GM19035 (cell line): ENCODE data around the gene STIMATE.

ENCODE experiments used
- ATAC-seq: cut with Tn5 transposase; IDR thresholded peaks from one replicate; pipeline ENCODE4 v1.9.1; 2021; ENCODE audit not compliant: unreplicated experiment

The STIMATE gene

GRCh38 chr3:52871761-52872160 is 25.6 kb downstream of the STIMATE start:
- no peak for ATAC-seq

GRCh38 chr3:52870471-52870870 is 26.9 kb downstream of the STIMATE start:
- no peak for ATAC-seq

GRCh38 chr3:52866427-52866826 is 30.9 kb downstream of the STIMATE start:
- ATAC-seq, result no peak

GRCh38 chr3:52865994-52866393 is 31.4 kb downstream of the STIMATE start:
- ATAC-seq, result no peak

GRCh38 chr3:52860424-52860768 is 37.0 kb downstream of the STIMATE start:
- no peak for ATAC-seq

GRCh38 chr3:52859686-52860423 is 37.5 kb downstream of the STIMATE start:
- no peak for ATAC-seq

GRCh38 chr3:52857864-52858263 is 39.5 kb downstream of the STIMATE start:
- no peak for ATAC-seq

- ATAC-seq, result no peak
These were observed 40.2 kb downstream of the STIMATE start for GRCh38 chr3:52857133-52857532.

- no peak for ATAC-seq
These were observed 40.7 kb downstream of the STIMATE start for GRCh38 chr3:52856666-52857065.

GRCh38 chr3:52854013-52854412 is 43.3 kb downstream of the STIMATE start:
- ATAC-seq, result no peak

- no peak for ATAC-seq
These were observed 44.9 kb downstream of the STIMATE start for GRCh38 chr3:52852419-52852818.

- ATAC-seq, result no peak
These were observed 46.0 kb downstream of the STIMATE start for GRCh38 chr3:52851348-52851747.

GRCh38 chr3:52849656-52850055 is 47.7 kb downstream of the STIMATE start:
- no peak for ATAC-seq

GRCh38 chr3:52848617-52849016 is 48.7 kb downstream of the STIMATE start:
- ATAC-seq, result no peak

GRCh38 chr3:52847726-52848125 is 49.6 kb downstream of the STIMATE start:
- ATAC-seq, result no peak

GRCh38 chr3:52847241-52847640 is 50.1 kb downstream of the STIMATE start:
- ATAC-seq, result no peak

- ATAC-seq, result no peak
These were observed 50.8 kb downstream of the STIMATE start for GRCh38 chr3:52846432-52846965.

- ATAC-seq, result no peak
These were observed 51.5 kb downstream of the STIMATE start for GRCh38 chr3:52845691-52846431.

- no peak for ATAC-seq
These were observed 52.2 kb downstream of the STIMATE start for GRCh38 chr3:52845157-52845556.

GRCh38 chr3:52844290-52844975 is 52.9 kb downstream of the STIMATE start:
- ATAC-seq, result no peak

- no peak for ATAC-seq
These were observed 53.5 kb downstream of the STIMATE start for GRCh38 chr3:52843881-52844280.
